Measurements from ENCODE around the gene CLASRP.
A peak's percentile ranks its signal among the peaks of the same experiment; 100 is the strongest.
"Not testable (repeated sequence)": the region's sequence is repeated elsewhere in the genome, so short reads cannot be mapped to it uniquely, and the experiment has no call there.

CLASRP gene

DNA sequence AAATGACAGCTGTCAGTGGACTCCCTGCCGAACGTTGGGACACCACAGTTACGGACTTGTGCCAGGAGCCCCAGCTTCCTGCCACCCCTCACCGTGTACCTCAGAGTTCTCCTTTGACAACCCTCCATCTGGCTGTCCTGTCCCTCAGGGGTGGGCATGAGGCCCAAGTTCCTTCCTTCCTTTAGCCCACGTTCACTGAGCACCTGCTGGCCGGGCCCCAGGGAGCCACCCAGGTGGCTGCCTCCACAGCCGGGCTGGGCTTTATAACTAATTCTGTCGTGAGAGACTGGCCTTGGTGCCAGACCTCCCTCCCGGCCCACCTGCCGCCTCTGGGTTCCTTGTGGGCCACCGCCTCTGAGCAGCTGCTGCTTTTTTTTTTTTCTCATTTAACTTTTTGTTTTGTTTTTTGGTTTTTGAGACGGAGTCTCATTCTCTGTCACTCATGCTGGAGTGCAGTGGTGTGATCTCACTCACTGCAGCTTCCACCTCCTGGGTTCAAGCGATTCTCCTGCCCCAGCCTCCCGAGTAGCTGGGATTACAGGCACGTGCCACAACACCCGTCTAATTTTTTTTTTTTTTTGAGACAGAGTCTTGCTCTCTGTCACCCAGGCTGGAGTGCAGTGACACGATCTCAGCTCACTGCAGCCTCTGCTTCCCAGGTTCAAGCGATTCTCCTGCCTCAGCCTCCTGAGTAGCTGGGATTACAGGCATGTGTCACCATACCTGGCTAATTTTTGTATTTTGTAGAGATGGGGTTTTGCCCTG, 79.9 kb downstream of the CLASRP start:
- peak in 1 of 2 experiments; percentile 38 for DNase-seq (ENCODE audit: low read depth in 1 of 2, low spot score in 1 of 2)
- not testable (repeated sequence) for H3K27me3 ChIP-seq (ENCODE audit: insufficient read depth, poor library complexity, severe bottlenecking); H3K27ac ChIP-seq (replicated peaks); H3K4me3 ChIP-seq (replicated peaks; ENCODE audit: insufficient read depth, low read length)
- peak; percentile 75 for TF ChIP-seq POLR2AphosphoS5 (IDR thresholded peaks at IDR 0.05; ENCODE audit: low read depth)

DNA sequence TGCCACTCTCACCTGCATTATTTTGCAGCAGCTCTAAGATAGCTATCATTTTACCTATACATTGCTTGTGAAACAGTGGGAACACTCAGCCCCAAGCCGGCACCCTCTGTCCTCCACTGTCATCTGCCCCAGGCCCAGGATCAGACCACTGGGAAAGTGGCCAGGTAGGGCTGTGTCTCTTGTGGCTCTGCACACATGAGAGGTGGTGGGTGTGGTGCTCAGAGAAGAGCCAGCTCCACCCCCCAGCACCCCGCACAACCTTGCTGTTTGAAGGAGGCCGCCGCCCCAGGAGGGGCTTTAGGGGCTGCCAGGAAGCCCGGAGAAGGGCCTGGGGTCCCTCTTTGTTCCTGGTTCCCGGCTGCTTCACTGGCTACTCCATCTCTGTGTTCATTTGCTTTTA, 80.7 kb downstream of the CLASRP start:
- H3K27ac ChIP-seq (replicated peaks), result no peak overlapping the region
- no peak for DNase-seq (ENCODE audit: low read depth in 1 of 2, low spot score in 1 of 2)
- TF ChIP-seq GABPA (IDR thresholded peaks at IDR 0.05; ENCODE audit: low read depth) (no peak), POLR2AphosphoS5 (IDR thresholded peaks at IDR 0.05; ENCODE audit: low read depth) (no peak), SPI1 (IDR thresholded peaks at IDR 0.05; ENCODE audit: borderline replicate concordance, low read depth) (no peak)
- TF ChIP-seq, protein P1, sequence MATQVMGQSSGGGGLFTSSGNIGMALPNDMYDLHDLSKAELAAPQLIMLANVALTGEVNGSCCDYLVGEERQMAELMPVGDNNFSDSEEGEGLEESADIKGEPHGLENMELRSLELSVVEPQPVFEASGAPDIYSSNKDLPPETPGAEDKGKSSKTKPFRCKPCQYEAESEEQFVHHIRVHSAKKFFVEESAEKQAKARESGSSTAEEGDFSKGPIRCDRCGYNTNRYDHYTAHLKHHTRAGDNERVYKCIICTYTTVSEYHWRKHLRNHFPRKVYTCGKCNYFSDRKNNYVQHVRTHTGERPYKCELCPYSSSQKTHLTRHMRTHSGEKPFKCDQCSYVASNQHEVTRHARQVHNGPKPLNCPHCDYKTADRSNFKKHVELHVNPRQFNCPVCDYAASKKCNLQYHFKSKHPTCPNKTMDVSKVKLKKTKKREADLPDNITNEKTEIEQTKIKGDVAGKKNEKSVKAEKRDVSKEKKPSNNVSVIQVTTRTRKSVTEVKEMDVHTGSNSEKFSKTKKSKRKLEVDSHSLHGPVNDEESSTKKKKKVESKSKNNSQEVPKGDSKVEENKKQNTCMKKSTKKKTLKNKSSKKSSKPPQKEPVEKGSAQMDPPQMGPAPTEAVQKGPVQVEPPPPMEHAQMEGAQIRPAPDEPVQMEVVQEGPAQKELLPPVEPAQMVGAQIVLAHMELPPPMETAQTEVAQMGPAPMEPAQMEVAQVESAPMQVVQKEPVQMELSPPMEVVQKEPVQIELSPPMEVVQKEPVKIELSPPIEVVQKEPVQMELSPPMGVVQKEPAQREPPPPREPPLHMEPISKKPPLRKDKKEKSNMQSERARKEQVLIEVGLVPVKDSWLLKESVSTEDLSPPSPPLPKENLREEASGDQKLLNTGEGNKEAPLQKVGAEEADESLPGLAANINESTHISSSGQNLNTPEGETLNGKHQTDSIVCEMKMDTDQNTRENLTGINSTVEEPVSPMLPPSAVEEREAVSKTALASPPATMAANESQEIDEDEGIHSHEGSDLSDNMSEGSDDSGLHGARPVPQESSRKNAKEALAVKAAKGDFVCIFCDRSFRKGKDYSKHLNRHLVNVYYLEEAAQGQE (IDR thresholded peaks at IDR 0.05; ENCODE audit: insufficient replicate concordance, low read depth), result no peak
- TF ChIP-seq, protein P2, sequence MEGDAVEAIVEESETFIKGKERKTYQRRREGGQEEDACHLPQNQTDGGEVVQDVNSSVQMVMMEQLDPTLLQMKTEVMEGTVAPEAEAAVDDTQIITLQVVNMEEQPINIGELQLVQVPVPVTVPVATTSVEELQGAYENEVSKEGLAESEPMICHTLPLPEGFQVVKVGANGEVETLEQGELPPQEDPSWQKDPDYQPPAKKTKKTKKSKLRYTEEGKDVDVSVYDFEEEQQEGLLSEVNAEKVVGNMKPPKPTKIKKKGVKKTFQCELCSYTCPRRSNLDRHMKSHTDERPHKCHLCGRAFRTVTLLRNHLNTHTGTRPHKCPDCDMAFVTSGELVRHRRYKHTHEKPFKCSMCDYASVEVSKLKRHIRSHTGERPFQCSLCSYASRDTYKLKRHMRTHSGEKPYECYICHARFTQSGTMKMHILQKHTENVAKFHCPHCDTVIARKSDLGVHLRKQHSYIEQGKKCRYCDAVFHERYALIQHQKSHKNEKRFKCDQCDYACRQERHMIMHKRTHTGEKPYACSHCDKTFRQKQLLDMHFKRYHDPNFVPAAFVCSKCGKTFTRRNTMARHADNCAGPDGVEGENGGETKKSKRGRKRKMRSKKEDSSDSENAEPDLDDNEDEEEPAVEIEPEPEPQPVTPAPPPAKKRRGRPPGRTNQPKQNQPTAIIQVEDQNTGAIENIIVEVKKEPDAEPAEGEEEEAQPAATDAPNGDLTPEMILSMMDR (IDR thresholded peaks at IDR 0.05; ENCODE audit: insufficient read depth, low read length), result no peak
- no peaks in the 10 kb centered on the region for H3K27me3 ChIP-seq (ENCODE audit: insufficient read depth, poor library complexity, severe bottlenecking)
- no peak overlapping the region for H3K4me3 ChIP-seq (replicated peaks; ENCODE audit: insufficient read depth, low read length)

Data from HL-60 (cell line).